ENCODE measurements around the gene ELK3.

Gene ELK3

GRCh38 chr12:96237035-96237434 lies 42.9 kb downstream of the ELK3 start:
- DNase-seq = peak; percentile 35

- peak; percentile 95 for DNase-seq
Measured at GRCh38 chr12:96237465-96238077, 43.4 kb downstream of the ELK3 start.

DNA sequence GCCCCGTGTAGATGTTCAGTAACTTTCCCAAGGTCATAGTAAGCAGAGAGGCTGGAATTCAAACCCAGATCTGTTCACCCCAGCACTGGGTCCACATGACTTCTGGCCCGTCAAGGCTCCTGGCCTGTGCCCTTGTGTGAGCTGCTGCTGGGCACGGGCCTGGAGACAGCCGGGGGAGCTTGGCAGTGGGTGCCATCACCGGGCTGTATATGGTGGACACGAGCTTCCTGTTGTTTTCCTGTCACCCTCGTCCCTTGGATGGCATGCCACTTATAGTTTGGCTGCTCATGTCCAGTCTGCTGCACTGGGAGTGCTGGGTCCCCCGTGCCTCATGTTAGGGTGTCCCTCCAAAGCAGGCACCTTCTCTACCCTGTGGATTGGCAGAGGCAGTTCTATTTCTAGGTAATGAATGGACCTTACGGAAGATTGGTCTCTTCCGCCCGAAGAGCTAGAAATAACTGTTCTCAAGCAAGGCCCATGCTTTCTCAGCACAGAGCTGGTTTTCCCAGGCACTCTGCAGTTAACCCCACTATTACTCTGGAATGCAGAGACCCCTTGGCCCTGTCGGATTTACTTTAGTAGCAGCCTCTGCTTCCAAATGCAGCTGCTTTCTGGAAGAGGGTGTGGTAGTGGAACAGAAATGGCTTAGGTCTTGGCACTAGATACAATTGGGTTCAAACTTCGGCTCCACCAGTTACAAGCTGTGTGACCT lies 44.3 kb downstream of the ELK3 start:
- DNase-seq = no peak

DNA sequence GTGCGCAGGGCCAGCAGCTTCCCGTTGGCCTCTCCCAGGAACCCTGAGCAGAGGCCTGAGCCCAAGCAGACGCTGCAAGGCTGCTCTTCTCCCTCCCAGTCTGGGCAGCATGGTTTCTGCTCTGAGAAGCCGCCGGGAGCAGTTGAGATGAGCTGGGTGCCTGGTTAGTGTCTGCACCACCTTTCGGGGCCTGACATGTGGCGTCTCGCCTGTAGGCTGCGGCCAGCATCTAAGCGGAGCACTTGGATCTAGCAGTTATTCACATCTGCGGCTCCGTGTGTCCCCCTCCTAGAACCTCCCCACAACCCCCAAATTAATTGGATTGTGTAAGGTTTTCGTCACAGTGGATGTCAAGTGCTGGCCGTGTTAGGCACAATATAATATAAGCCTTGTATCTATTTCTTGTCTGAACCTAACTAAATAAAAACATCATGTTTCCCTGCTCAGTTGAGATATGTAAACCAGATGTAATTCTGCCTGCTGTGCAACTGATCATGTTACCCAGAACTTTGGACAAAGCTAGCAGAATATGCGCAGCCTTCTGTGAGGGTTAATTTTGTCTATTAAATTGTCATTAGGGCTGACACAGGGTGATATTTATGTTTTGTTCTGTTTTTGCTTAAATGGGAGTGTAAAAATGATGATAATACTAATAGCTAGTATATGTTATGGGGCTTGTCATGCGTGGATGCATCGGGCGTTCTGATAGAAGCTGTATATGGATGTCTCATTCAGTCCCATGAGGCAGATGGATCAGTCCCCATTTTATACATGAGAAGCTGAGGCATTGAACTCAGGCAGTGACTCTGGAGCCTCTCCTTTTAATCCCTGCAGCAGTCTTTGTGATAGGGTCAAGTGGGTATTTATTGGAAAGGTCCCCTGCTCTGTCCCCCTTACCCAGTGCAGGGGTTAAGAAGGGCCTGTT lies 45.8 kb downstream of the ELK3 start:
- DNase-seq = peak; percentile 41

DNA sequence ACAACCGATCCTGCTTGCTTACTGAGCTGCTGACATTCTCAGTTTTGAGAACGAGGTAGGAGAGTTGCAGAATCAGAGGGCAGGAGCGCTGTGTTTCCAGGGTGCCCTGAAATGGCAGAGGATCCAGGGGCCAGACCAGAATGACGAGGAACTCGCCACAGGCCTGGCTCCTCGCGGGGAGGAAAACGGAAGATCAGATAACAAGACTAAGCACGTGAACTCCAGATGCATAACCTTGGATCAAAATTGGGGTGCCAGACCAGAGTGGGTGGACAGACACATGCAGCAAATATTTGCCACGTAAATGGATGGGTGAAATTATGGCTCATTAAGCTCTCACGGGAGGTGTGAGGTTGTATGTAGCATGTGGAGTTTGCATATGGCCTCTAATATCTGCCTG lies 46.5 kb downstream of the ELK3 start:
- no peak for DNase-seq

DNA sequence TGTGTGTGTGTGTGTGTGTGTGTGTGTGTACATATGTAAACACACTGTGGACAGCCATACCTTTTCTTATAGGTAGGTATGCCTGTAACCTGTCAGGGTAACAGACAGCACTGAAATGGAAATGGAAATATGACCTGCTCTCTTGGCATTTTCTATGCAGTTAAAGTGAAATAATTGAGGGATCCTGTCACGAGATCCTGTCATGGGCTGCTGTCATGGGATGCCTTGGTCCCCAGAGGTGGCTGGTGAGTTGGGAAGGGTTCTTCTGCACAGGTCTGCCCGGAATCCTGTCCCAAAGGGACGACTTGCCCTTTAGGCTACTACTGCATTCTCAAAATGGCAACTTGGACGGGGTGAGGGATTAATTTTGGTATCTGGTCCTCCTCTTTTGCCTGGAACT lies 47.3 kb downstream of the ELK3 start:
- no peak for DNase-seq

DNA sequence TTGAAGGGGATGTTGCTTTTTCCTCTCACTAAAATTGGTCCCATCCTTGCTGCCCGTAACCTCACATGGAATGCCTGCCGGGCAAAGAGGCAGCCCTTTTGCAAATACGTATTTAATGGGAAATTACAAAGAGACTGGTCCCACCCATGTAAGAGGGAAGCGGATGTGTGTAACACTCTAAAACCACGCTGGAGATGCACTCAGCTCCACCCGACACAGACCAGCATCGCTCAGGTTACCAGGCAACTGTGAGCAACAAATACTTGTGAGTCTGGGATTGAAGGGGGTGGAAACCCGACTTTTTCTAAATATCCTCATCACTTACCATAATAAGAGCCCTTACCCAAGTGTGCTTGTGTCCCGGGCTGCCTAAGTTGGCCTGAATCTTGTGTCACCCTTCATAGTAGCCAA lies 47.7 kb downstream of the ELK3 start:
- DNase-seq = peak; percentile 74

DNA sequence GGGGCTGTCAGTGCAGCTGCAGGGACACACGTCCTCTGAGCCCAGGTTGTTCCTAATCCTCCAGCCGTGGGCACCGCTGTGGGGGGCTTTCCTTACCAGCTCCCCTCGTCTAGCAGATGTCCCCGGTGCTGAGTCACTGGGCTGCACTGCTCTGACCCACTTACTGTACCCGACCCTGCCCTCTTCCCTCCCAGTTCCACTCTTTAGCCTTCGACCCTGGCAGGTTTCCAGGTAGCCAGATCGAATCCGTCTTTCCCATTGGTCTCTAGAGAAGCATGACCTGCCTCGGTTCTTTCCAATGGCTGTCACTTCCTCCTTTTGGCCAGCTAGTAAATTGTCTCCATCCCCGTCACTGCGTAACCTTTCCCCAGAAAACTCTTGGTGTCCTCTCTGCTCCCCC lies 48.4 kb downstream of the ELK3 start:
- DNase-seq = no peak

DNA sequence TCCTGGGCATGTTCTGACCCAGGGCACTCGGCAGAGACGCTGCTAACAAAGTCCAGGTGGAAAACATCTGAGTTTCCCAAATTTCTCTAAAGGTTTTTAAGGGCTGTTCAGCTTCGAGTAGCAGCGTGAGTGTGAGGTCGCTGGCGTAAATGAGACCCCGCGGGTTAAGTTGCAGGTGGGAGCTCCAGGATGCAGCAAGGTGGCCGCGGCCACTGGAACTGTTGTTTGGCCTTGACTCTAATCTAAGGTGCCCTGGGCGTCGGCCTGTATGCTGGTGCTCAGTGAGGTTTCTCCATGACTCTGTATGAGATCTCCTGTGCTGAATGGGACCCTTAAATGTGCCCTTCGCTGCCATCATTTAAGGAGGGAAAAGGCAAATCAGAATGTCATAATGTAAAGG lies 50.7 kb downstream of the ELK3 start:
- DNase-seq = no peak

DNA sequence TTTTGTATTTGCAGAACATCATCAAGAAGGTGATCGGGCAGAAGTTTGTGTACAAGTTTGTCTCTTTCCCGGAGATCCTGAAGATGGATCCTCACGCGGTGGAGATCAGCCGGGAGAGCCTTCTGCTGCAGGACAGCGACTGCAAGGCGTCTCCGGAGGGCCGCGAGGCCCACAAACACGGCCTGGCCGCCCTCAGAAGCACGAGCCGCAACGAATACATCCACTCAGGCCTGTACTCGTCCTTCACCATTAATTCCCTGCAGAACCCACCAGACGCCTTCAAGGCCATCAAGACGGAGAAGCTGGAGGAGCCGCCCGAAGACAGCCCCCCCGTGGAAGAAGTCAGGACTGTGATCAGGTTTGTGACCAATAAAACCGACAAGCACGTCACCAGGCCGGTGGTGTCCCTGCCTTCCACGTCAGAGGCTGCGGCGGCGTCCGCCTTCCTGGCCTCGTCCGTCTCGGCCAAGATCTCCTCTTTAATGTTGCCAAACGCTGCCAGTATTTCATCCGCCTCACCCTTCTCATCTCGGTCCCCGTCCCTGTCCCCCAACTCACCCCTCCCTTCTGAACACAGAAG lies 52.8 kb downstream of the ELK3 start:
- no peak for DNase-seq

- peak; percentile 70 for DNase-seq
Measured at GRCh38 chr12:96247563-96247962, 53.4 kb downstream of the ELK3 start.

GRCh38 chr12:96248136-96248931 lies 54.2 kb downstream of the ELK3 start:
- no peak for DNase-seq

DNA sequence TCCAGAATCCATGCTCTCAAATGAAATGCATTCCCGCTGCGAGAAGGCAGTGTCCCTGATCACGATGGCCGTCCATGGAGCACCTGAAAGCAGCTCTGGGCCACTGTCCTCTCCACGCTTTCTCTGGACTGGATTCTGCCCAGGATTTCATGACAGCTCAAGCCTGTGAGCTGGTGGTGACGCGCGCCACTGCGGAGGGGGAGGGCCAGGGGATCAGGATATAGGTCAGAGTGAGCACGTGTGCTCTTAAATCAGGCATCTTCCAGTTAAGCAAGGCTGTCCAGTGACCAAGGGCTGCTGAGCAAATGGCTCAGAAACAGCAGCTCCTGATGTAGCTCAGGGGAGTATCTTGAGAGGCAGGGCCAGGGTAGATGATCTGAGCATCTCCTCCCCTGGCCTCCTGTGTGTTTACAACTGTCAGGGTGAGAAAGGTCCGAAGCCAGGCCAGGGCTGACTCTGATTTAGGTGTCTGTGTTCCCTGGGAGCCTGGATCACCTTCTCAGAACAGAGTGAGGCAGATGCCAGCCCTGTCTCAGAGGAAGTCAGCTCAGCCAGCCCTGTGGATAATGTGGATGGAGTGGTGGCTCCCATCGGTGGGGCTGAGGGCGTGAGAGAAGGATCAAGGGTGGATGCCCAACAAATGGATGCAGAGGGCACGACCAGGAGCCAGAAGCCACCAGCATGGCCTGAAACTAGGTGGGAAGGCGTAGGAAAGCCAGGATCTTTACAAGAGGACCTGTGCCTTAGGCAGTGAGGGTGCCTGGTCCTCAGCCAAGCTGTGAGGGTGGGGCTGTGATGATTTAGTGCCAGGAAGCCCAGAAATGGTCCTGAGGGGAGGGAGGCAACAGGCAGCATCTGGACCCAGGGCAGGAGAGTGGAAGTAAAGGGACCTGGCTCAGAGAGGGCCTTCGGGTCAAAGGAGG lies 55.3 kb downstream of the ELK3 start:
- DNase-seq = peak; percentile 53

- no peak for DNase-seq
Measured at GRCh38 chr12:96250119-96250685, 56.0 kb downstream of the ELK3 start.

DNA sequence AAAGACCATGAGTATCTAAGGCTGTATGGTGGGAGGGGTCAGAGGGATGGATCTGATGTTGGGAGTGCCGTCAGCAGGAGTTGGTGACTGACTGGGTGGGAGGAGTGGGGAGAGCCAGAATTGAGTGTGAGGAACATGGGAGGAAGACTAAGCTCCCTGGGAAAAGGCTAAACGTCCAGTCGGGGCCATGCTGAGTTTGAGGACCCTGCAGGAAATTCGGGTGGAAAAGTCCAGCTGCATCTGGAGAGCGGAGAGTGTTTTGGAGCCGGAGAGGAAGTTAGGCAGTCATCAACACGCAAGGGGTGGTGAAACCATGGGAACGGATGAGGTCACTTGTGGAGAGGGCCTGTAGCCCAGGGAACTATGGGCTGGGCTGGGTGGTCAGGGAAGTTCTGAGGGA lies 60.9 kb downstream of the ELK3 start:
- peak; percentile 26 for DNase-seq

- no peak for DNase-seq
Measured at GRCh38 chr12:96256672-96257361, 62.6 kb downstream of the ELK3 start.

- DNase-seq = no peak
Measured at GRCh38 chr12:96257550-96258103, 63.5 kb downstream of the ELK3 start.

- DNase-seq = peak; percentile 81
Measured at GRCh38 chr12:96258104-96258961, 64.2 kb downstream of the ELK3 start.

DNA sequence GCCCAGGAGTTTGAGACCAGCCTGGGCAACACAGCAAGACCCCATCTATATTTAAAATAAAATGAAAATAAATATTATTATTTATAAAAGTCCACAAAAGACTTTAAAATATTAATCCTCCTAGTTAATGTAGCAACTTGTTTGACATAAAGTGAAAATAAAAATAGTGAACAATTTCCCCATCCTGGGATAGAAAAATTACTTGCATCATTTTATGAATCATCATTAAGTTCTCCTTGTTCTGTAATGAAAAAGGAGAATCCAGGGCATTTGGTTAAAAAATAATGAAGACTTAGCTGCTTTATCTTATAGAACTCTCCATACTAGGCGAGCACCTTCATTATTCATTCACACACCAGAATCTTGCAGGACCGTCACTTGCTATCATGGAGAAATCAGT lies 66.1 kb downstream of the ELK3 start:
- no peak for DNase-seq
